A549 (cell line): ENCODE data around the gene IRF8. TPM values are rescaled to one million over a fixed set of nuclear protein-coding genes. Genes with fewer than 3 reads are reported as not detected.

Experiments used
- ATAC-seq, 2 experiments: fragments of 200-7000 bp in 1 of 2; fragments of >200 bp in 1 of 2; cut with Nextera tagmentation in 1 of 2; cut with Tn5 transposase in 1 of 2; 3 replicates each; pipeline versions ENCODE4 v1.8.0 to v1.9.1; 2018 to 2020; ENCODE audit warnings: mild to moderate bottlenecking in 1 of 2, moderate library complexity in 1 of 2
- CTCF ChIA-PET: fragments of 300-600 bp; sonication (Branson Sonifier 250); formaldehyde crosslinking; extraction: SDS; loops from one replicate; lab custom pipeline; 2021; ENCODE audit warnings: antibody characterized with exemption, inconsistent platforms; lab: Yijun Ruan, JAX
- POLR2A ChIA-PET: fragments of 350-600 bp; formaldehyde crosslinking; extraction: SDS; loops from one replicate; lab custom pipeline; 2021; ENCODE audit warnings: antibody characterized with exemption, inconsistent platforms; lab: Yijun Ruan, JAX
- DNase-seq, 2 experiments: peaks; one replicate each; pipeline versions ENCODE4 v3.0.0 to v3.0.0-alpha.2; 2011 to 2016; ENCODE audit warnings: low read depth in 1 of 2, low spot score in 1 of 2
- FAIRE-seq: peaks from 2 replicates; lab custom pipeline; 2011; peaks lifted over from hg19 to GRCh38; lab: Jason Lieb, UNC
- H3K27ac ChIP-seq, 2 experiments: fragments of >200 bp; sonication (Bioruptor Twin); formaldehyde crosslinking; 3 replicates each; pipeline ENCODE4 v1.5.1; 2016 to 2017
- H3K4me1 ChIP-seq: fragments of >200 bp; sonication (Bioruptor Twin); formaldehyde crosslinking; 3 replicates; pipeline ENCODE4 v1.6.1; 2016
- H3K4me2 ChIP-seq: fragments of >200 bp; sonication (Bioruptor Twin); formaldehyde crosslinking; 3 replicates; pipeline ENCODE4 v1.6.1; 2016
- H3K4me3 ChIP-seq: fragments of >200 bp; sonication (Bioruptor Twin); formaldehyde crosslinking; 3 replicates; pipeline ENCODE4 v1.5.1; 2016
- H3K9me3 ChIP-seq: fragments of >200 bp; sonication (Bioruptor Twin); formaldehyde crosslinking; 3 replicates; pipeline ENCODE4 v1.6.1; 2016
- CBX2 ChIP-seq: fragments of 200-600 bp; sonication (generic); IDR thresholded peaks from 2 replicates; pipeline ENCODE4 v1.6.1; 2016; ENCODE audit warnings: low read depth, mild to moderate bottlenecking, borderline replicate concordance
- CBX8 ChIP-seq: fragments of 200-600 bp; sonication (generic); IDR thresholded peaks from 2 replicates; pipeline ENCODE4 v1.6.1; 2016
- CHD2 ChIP-seq: fragments of 150-350 bp; IDR thresholded peaks from 2 replicates; pipeline ENCODE4 v1.6.1; 2014; ENCODE audit warnings: low read length; ENCODE audit not compliant: partially characterized antibody
- ESRRA ChIP-seq: fragments of 150-350 bp; IDR thresholded peaks from 2 replicates; pipeline ENCODE4 v1.6.1; 2014; ENCODE audit warnings: mild to moderate bottlenecking, low read length, borderline replicate concordance
- FOSL2 ChIP-seq, 2 experiments: fragments of 450-650 bp in 1 of 2; fragments of >200 bp in 1 of 2; sonication (Bioruptor Twin) in 1 of 2; formaldehyde crosslinking; IDR thresholded peaks; 2 replicates each; pipeline versions ENCODE4 v1.5.0 to v1.6.1; 2016 to 2020; ENCODE audit warnings: mild to moderate bottlenecking in 1 of 2, moderate library complexity in 1 of 2
- FOXS1 ChIP-seq: fragments of 250-450 bp; sonication (Bioruptor Pico); IDR thresholded peaks from 2 replicates; pipeline ENCODE4 v1.5.0; 2020; ENCODE audit warnings: mild to moderate bottlenecking, moderate library complexity
- HDAC2 ChIP-seq: fragments of 200-600 bp; sonication (generic); IDR thresholded peaks from 2 replicates; pipeline ENCODE4 v1.6.1; 2016
- HEYL ChIP-seq: fragments of 250-450 bp; sonication (Bioruptor Pico); IDR thresholded peaks from 2 replicates; pipeline ENCODE4 v1.8.0; 2021; ENCODE audit warnings: mild to moderate bottlenecking, moderate library complexity
- HOXB5 ChIP-seq: fragments of 250-450 bp; sonication (Bioruptor Pico); IDR thresholded peaks from 2 replicates; pipeline ENCODE4 v1.5.0; 2020; ENCODE audit warnings: mild to moderate bottlenecking, moderate library complexity
- JUN ChIP-seq, 2 experiments: fragments of >200 bp; sonication (Bioruptor Twin); formaldehyde crosslinking; IDR thresholded peaks; 2 replicates in 1 of 2; 3 replicates in 1 of 2; pipeline ENCODE4 v1.6.1; 2016 to 2017
- NR3C1 ChIP-seq: fragments of >200 bp; sonication (Bioruptor Twin); formaldehyde crosslinking; IDR thresholded peaks from 3 replicates; pipeline ENCODE4 v1.6.1; 2017
- POLR2A ChIP-seq: IDR thresholded peaks from 2 replicates; pipeline ENCODE4 v1.6.1; 2012; ENCODE audit warnings: mild to moderate bottlenecking, low read length
- POLR2AphosphoS2 ChIP-seq: conservative IDR thresholded peaks from 2 replicates; pipeline ENCODE4 v1.6.1; 2012; ENCODE audit warnings: low read length, improper control_type of control experiment, inconsistent platforms
- REST ChIP-seq: fragments of 200-600 bp; sonication (generic); IDR thresholded peaks from 2 replicates; pipeline ENCODE4 v1.6.1; 2016; ENCODE audit warnings: antibody characterized with exemption, mild to moderate bottlenecking, moderate library complexity
- RFX5 ChIP-seq: fragments of 450-650 bp; IDR thresholded peaks from 2 replicates; pipeline ENCODE4 v1.7.1; 2014; ENCODE audit warnings: antibody characterized with exemption, mild to moderate bottlenecking, moderate library complexity
- SREBF2 ChIP-seq: fragments of 450-650 bp; IDR thresholded peaks from 2 replicates; pipeline ENCODE4 v1.6.1; 2014; ENCODE audit warnings: mild to moderate bottlenecking, moderate library complexity
- TP53 ChIP-seq: fragments of 250-450 bp; sonication (Bioruptor Pico); IDR thresholded peaks from 2 replicates; pipeline ENCODE4 v1.5.0; 2021; ENCODE audit warnings: mild to moderate bottlenecking, moderate library complexity
- ZFP36 ChIP-seq: fragments of 450-650 bp; IDR thresholded peaks from 2 replicates; pipeline ENCODE4 v1.6.1; 2014; ENCODE audit warnings: borderline replicate concordance; ENCODE audit not compliant: partially characterized antibody
- WGBS: methylation state at CpG from one replicate; pipeline ENCODE4 v1.1.6; 2017; ENCODE audit errors: missing lambda C conversion rate; 5-methylcytosine and 5-hydroxymethylcytosine counted together
- polyA plus RNA-seq, 4 experiments: library from polyadenylated mRNA; depleted of rRNA in 3 of 4; stranded (reverse); fragments of >200 nt; fragmentation: RNase III in 1 of 4; extraction: RNeasy Plus Mini Kit Qiagen cat#74134 plus additional on column Dnase treatment in 1 of 4; gene quantifications; 2 replicates in 3 of 4; 3 replicates in 1 of 4; pipeline ENCODE4 v1.2.3, GENCODE V29; 2011 to 2017

IRF8 gene
- polyA plus RNA-seq, 2 of the 4 experiments (the other 2 are of a cell fraction): 0.16 to 0.18 TPM

- ChIA-PET CTCF (interaction anchor here (0.5 to 1.8 kb wide), 3 partner anchors 27 to 1203 kb away, joined by 3 to 4 read pairs (median 3); no protein-coding TSS in a partner anchor), POLR2A (no interaction called here)
- 51% methylated on average over 4 of the region's 7 CpGs for WGBS
- no peak overlapping the region for H3K27ac ChIP-seq
- peaks cover 8% of the 10 kb centered on the region; the same call in 1 of the 3 replicates for H3K9me3 ChIP-seq
- H3K4me3 ChIP-seq: no peak overlapping the region
- H3K4me1 ChIP-seq: no peaks in the 10 kb centered on the region
- DNase-seq (no peak), ATAC-seq (peak in 1 of 2 experiments; percentile 39; a peak in 2 of 6 replicates), FAIRE-seq (no peak)
- no peak overlapping the region for H3K4me2 ChIP-seq
- TF ChIP-seq HOXB5: no peak
- no peak for TF ChIP-seq HDAC2
- TF ChIP-seq REST: no peak
- TF ChIP-seq SREBF2: no peak
- TF ChIP-seq RFX5: no peak
- TF ChIP-seq HEYL: no peak
- no peak for TF ChIP-seq NR3C1
- no peak for TF ChIP-seq FOSL2 (IDR thresholded peaks at IDR 0.05)
- TF ChIP-seq FOSL2 (CRISPR knock-in tag; IDR thresholded peaks at IDR 0.05): no peak
- TF ChIP-seq ZFP36: no peak
- TF ChIP-seq CBX8: no peak
- no peak for TF ChIP-seq CBX2
- no peak for TF ChIP-seq JUN (IDR thresholded peaks at IDR 0.05)
- TF ChIP-seq POLR2A: no peak
- TF ChIP-seq POLR2AphosphoS2: no peak
- TF ChIP-seq FOXS1 (CRISPR knock-in tag): no peak
- TF ChIP-seq, all 56 proteins: peak for 0
These were observed 39.2 kb upstream of the IRF8 start for GRCh38 chr16:85859818-85860125.

- DNase-seq (no peak), FAIRE-seq (no peak), ATAC-seq (peak in 1 of 2 experiments; percentile 22; a peak in 2 of 6 replicates)
- Histone ChIP-seq H3K27ac (no peak overlapping the region), H3K4me3 (no peak overlapping the region), H3K4me1 (no peaks in the 10 kb centered on the region), H3K4me2 (no peak overlapping the region), H3K9me3 (peaks cover 13% of the 10 kb centered on the region; the same call in 1 of the 3 replicates)
- WGBS: 62% methylated on average over 7 of the region's 12 CpGs
- CTCF ChIA-PET: interaction anchor here (1.8 kb wide), 1 partner anchor 39 kb away, joined by 4 read pairs; no protein-coding TSS in a partner anchor
- TF ChIP-seq CHD2 (no peak), POLR2A (no peak)
- POLR2A ChIA-PET: no interaction called here
These were observed 38.4 kb upstream of the IRF8 start for GRCh38 chr16:85860413-85861094.

- FAIRE-seq: no peak
- DNase-seq: no peak
- no peak overlapping the region for H3K4me2 ChIP-seq
- no peaks in the 10 kb centered on the region for H3K4me1 ChIP-seq
- TF ChIP-seq POLR2AphosphoS2 (no peak), TP53 (CRISPR knock-in tag) (no peak), ESRRA (no peak), FOSL2 (IDR thresholded peaks at IDR 0.05) (no peak), FOSL2 (CRISPR knock-in tag; IDR thresholded peaks at IDR 0.05) (no peak)
- no peak overlapping the region for H3K27ac ChIP-seq
- H3K9me3 ChIP-seq: peaks cover 13% of the 10 kb centered on the region; the same call in 1 of the 3 replicates
- CTCF ChIA-PET: interaction anchor here (1.3 kb wide), 1 partner anchor 155 kb away, joined by 3 read pairs; no protein-coding TSS in a partner anchor
- H3K4me3 ChIP-seq: no peak overlapping the region
- WGBS: 54% methylated on average over 16 of the region's 16 CpGs
- ATAC-seq: no peak
- POLR2A ChIA-PET: no interaction called here
These were observed 37.7 kb upstream of the IRF8 start for GRCh38 chr16:85861095-85861825.
